ENCODE measurements around the gene AFF3.

The AFF3 gene

GRCh38 chr2:99571021-99571420 lies 571.4 kb downstream of the AFF3 start:
- no peak for DNase-seq

DNA sequence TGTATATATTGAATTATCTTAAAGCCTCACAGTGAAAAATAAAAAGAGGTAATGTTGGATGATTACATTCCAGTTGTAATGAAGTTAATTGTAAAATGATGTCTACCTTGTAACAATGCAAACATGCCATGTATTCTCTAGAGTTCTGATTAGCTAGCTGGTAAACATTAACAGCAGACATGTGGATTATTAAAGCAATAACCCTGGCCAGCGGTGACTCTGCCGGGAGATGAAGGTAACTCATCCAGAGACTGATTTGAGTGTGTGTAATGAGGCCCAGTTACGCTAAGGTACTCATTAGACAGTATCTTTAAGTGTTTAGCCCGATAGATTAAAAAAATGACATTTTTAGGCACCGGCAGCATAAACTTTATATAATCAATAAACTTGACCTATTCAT lies 573.0 kb downstream of the AFF3 start:
- DNase-seq: no peak

DNA sequence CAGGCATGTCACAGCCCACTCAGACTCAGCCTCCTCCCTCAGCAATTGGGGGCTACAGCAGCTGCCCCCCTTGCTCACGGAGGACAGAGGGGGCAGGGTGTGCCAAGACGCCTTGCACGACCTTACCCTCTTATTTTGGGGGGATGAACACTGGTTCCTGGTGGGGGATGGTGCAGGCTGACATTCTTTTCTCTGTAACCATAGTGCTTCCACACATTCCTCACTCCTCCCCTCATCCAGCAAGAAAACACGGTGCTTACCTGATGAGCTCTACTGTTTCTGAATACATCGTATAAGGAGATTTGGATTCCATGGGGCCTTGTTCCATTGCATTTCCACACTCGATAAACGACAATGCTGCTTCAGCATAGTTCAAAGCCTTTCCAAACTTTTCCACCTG lies 577.2 kb downstream of the AFF3 start:
- no peak for DNase-seq

- DNase-seq: no peak
Observed at GRCh38 chr2:99562516-99562915, 579.9 kb downstream of the AFF3 start.

- no peak for DNase-seq
Observed at GRCh38 chr2:99561804-99562203, 580.6 kb downstream of the AFF3 start.

GRCh38 chr2:99559075-99559662 lies 583.2 kb downstream of the AFF3 start:
- peak; percentile 89 to 92 for DNase-seq

- DNase-seq: no peak
Observed at GRCh38 chr2:99555404-99555803, 587.0 kb downstream of the AFF3 start.

DNA sequence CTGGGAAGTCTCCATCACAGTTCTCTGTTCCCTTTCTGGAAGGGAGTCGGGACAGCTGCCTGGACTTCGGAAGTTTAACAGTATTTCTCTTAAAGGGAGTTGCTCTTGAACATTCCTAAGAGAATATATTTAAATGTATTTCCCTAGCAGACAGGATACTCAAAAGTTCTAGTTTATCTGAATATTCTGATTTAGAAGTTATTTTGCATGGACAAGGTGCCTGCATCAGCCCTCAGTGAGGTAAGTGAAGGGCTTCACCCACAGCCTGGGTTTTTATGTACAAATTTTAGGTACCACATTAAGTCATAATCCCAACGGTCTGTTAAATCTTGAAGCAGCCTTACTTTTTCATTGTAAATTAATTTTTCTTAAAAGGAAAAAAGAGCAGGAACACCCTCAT lies 587.5 kb downstream of the AFF3 start:
- DNase-seq: no peak

- DNase-seq: no peak
Observed at GRCh38 chr2:99554238-99554637, 588.2 kb downstream of the AFF3 start.

DNA sequence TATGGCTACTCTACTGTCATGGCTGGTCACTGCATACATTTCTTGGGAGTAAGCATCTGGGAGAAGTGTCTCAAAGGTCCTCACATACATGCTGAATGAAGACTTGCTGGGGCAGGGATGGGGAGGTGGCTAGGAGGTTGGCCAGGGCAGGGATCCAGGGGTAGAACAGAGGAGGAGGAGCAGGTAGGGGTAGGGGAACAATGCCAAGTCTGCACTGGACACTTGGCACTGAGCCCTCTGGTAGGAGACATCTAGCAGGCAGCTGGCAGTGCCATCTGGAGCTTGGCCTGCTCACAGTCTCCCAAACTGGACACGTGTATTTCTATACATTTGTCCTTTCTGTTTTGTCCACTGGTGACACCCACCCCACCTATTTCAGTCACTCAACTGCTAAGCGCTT lies 589.9 kb downstream of the AFF3 start:
- no peak for DNase-seq

- no peak for DNase-seq
Observed at GRCh38 chr2:99550368-99550767, 592.0 kb downstream of the AFF3 start.

GRCh38 chr2:99545604-99546003 lies 596.8 kb downstream of the AFF3 start:
- DNase-seq: no peak

DNA sequence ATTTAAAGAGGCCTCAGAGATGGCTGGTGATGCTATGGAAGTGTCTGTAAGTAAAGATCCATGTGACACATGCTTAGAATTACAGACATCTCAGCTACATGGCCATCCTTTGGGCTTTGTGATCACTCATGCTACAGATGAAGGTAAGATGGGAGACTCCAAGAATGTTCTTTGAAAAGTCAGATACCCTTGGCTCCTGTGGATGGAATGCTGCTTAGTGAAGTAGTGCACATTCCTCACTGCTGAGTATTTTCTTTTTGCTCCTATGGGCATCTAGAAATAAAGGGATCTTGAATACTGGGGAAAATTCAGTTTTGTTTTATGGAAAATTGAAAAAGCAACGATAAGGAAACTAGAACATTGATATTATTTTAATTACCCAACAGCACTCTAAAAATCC lies 597.3 kb downstream of the AFF3 start:
- DNase-seq: no peak

DNA sequence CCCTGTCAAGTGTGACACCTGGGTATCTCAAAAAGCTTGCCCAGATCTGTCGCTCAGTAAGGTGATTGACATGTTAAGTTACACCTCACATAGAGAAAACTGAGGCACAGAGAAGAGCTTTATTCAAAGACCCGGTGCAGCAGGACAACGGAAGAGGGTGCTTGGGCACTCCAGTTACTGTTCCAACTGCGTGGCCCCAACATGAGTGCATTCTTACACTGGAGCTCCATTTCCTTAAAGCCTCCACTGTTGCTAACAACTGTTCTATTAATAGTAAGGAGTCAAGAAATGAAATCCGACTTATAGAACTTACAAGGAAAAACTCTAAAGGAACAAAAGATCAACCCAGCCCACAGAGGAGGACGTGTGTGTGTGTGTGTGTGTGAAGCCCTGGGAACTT lies 597.8 kb downstream of the AFF3 start:
- DNase-seq: no peak

- DNase-seq: no peak
Observed at GRCh38 chr2:99543247-99543646, 599.1 kb downstream of the AFF3 start.

DNA sequence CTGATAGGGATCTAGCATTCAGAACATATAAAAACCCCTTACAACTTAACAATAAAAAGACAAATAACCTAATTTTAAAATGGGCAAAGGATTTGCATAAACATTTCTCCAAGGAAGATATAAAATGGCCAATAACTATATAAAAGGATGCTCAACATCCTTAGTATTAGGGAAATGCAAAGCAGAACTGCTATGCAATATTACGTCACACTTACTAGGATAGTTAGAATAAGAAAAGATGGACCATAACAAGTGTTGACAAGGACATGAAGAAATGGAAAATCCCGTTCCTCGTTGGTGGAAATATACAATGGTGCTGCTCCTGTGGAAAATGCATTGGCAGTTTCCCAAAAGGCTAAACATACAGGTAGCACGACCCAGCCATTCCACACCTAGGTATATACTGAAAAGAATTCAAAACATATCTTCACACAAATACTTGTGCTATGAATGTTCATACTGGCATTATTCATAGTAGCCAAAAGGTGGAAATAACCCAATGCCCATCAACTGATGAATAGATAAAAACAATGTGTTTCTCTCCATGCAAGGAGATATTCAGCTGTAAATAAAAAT lies 604.4 kb downstream of the AFF3 start:
- no peak for DNase-seq

DNA sequence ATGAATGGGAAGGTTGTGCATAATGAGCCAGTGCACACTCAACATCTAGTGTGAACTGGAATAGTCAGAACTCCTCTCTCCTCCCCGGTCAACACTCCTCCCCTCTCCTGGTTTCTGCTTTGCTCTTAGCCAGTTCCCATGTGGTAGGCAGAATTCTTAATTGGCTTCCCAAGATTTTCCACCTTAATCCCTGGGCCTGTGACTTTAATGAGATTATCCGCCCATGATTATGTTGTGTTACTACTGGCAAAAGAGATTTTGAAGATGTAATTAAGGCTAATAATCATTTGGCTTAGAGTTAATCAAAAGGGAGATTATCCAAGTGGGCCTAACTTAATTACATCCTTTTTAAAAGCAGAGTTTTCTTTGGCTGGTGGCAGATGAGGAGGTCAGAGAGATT lies 618.3 kb downstream of the AFF3 start:
- DNase-seq: no peak

DNA sequence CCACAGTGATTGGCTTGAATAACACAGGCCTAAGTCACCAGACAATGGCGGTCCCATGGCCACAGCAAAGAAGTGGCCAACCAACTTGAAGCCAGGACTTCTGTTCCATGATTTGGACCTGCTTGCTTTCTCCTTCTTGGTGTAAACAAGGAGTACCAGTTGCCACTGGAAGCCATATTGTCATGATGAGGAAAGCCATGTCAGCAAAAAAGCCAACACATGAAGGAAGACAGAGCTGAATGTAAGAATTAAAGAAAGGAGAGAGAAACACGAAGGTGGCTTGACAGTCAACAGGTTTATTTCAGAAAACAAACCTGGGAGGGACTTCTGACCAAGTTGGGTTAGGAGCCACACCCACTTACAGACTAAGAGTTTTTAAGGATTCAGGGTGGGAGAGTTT lies 620.2 kb downstream of the AFF3 start:
- no peak for DNase-seq

DNA sequence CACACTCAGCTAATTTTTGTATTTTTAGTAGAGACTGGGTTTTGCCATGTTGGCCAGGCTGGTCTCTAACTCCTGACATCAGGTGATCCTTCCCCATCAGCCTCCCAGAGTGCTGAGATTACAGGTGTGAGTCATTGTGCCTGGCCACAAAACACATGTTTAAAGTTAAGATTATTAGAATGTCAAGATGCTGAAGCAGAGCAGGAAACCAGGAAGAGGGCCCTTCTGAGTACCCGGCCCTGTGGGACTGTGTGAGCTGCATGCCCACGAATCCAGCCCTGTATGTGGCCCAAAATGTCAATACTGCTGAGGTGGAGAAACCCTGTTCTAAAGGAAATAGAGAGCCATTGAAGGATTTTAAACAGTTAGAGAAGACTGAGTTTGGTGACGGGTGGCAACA lies 621.6 kb downstream of the AFF3 start:
- no peak for DNase-seq

DNA sequence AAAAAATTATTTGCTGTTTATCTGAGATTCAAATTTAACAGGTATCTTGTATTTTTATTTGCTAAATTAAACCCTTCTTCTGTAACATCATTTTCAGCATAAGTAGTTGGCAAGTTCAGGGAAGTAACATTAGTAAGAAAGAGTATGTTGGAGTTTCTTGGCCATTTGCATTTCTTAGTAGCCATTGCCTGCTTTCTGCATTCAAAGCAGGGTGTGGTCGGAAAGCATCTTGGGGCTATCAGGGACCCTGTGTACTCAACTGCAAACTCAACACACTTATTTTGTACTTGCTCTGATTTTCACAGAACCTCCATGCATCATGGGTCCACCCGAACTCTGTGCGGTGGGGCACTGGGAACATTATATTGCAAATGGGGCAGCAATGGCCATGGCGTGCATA lies 622.2 kb downstream of the AFF3 start:
- DNase-seq: no peak

- DNase-seq: no peak
Observed at GRCh38 chr2:99514357-99514756, 628.0 kb downstream of the AFF3 start.

GRCh38 chr2:99512181-99512591 lies 630.2 kb downstream of the AFF3 start:
- no peak for DNase-seq

DNA sequence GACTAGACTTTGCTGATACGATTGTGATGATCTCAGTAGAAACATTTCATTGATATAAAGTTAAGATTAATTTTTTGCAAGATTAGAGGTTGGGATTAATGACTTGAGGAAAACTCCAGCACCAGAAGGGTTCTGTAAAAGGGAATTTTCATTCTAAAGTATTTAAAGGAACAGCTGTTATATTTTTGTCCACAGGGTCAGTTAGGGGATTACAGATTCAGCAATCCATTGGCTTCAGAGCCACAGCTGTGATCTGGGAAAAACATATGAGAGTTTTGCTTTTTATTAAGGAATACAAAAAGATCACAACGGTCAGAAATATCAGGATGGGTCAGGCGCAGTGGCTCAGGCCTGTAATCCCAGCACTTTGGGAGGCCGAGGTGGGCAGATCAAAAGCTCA lies 633.0 kb downstream of the AFF3 start:
- DNase-seq: no peak

- DNase-seq: no peak
Observed at GRCh38 chr2:99507937-99508818, 634.2 kb downstream of the AFF3 start.
